Islet precursor cell (in vitro differentiated cells): Measurements from ENCODE around the gene GALNT17.

Experiments used
- DNase-seq: peaks from one replicate; pipeline ENCODE4 v3.0.0-alpha.2; 2018

The GALNT17 gene

DNA sequence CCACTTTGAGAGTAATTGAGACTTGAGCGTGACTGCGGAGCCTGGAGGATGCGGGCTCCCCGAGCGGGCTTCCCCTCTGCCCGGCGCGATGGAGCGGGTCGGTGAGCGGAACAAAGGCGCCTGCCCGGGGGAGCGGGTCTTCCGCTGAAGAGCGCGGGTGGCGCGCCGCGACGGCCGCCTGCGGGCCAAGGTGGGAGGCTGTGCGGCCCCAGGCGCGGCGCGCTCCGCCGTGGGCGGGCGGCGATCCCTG lies at the start of gene GALNT17:
Gene GALNT17 (plus strand): TSS at position 18 of the 250 bp plus-strand sequence.
- no peak for DNase-seq

DNA sequence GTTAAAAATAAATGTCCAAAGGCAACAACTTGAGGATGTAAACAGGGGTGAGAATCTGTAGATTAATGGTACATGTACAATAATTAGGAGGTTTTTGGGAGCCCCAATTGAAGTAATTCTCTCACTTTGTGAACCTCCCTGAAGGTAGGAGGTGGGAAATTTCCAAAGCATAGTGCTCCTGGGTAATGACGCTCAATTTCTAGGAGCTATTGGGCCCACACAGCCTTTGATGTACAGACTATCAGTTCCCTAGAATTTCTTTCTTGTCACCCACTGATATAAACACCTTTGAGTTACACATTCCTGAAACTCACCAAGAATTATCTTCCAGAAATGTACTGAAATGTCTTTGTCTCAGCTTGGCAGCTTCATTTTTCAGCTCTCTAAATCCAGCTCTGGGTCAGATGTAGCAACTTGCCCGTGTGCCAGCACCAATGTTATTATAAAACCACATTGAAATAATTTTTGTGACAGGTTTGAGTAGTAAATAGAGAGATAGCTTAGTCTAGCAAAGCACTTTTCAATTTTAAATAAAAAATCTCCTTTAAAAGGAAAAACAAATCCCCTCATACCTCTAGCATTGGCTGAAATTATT lies 36.6 kb upstream of the GALNT17 start:
- DNase-seq = no peak

GRCh38 chr7:71096351-71096750 lies 35.6 kb upstream of the GALNT17 start:
- no peak for DNase-seq

- DNase-seq = no peak
These were observed 25.7 kb upstream of the GALNT17 start for GRCh38 chr7:71106226-71106625.

DNA sequence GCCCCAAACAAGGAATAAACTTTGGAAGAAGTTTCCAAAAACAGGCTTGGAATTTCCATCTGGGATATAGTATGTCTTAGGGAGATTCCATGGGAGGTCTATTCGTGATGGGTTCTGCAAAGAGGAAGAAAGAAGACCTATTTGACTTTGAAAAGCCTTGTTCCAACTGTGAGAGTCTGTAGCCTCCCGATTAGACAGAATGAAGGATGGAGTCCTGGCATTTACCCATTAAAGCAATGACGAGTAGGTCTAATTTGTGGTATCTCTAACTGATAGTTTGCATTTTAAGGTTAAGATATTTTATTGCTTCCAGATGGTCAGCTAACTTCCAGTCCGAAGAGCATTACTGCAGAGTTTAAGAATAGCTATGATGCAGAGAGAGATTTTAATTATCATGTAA lies 19.5 kb upstream of the GALNT17 start:
- DNase-seq = no peak

DNA sequence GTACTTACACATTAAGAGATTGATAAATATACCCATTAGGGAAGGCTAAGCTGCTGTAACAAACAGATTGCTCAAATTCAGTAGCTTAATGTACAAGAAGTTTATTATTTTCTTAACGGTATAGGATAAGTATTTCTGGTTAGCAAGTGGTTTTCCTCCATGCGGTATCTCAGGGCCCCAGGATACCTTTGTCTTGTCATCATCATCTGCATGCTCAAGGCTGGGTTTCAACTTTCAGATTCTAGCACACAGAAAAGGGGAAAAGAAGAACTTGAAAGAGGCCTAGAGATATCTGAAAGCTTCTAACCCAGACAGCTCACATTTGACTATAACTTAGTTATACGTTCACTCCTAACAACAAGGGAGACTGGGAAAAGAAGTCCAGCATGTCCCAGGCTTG lies 11.8 kb upstream of the GALNT17 start:
- no peak for DNase-seq

- no peak for DNase-seq
These were observed 2.8 kb upstream of the GALNT17 start for GRCh38 chr7:71129126-71129525.

DNA sequence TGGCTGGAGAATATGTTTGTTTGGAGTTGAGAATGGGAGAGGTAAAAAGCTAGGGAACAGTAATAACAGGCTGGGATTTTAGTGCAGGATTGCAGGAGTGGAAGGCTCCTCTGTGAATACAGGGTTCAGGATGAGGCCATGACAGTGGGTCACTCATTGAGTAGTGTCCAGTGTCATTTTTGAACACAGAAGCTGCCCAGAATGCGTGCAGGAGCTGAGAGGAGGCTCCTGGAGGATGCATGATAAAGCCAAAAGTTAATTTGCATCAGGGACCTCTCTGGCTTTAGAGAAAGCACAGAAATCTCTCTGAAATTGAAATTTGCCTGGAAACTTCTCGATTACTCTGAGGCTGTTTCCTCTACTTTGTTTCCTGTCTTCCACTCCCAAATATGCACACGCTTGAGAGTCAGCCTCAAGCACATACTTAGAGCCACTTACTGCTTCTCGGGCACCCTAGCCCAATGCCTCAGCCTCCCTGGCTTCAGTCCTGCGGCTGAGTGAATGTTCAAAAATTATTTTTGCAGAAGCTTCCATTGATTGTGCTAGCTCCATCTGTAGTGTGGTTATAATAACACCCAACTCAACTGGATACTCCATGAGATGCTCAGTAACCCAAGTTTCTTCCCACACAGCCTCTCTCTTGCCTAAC lies 1.8 kb upstream of the GALNT17 start:
- DNase-seq = no peak

- DNase-seq = peak; percentile 86
These were observed 453 bp upstream of the GALNT17 start for GRCh38 chr7:71131256-71132126.

- peak; percentile 62 for DNase-seq
These were observed 660 bp downstream of the GALNT17 start for GRCh38 chr7:71132377-71133231.

DNA sequence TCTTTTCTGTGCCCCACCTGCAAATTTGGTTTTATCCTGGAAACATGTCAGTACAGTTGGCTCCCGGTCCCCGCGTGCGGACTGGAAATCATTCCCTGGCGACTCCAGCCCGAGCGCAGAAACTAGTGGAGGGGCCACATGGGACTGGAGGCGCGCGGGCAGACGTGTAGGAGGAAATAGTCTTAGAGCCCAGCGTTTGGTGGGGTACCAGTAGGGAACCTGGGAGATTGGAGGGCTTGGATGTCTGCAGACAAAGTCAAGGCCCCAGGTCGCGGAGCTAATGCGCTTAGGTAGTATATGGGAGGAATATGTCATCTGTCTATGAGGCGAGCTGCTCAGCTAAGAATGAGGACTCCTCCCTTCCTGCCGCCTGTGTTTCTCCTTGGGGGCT lies 1.3 kb downstream of the GALNT17 start:
- no peak for DNase-seq

GRCh38 chr7:71133856-71134255 lies 1.9 kb downstream of the GALNT17 start:
- no peak for DNase-seq

GRCh38 chr7:71135116-71135515 lies 3.2 kb downstream of the GALNT17 start:
- DNase-seq = no peak

DNA sequence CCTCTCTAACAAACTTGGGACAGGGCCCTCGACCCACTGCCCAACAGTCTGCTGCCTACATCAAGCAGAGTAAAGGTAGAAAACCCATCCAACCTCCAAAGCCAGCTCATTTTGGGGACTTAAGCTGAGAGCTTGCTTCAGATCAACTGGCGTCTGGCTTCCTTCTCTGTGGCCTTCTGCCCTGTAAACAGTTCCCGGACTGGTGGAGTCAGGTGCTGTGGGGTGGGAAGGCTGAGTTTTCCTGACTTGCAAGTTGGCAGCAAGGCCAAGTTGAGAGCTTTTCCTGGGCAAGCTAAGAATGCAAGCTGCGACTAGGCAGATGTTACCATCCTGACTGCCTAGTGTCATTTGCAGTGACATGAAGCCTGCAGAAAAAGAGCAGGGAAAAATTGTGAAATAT lies 3.7 kb downstream of the GALNT17 start:
- no peak for DNase-seq

DNA sequence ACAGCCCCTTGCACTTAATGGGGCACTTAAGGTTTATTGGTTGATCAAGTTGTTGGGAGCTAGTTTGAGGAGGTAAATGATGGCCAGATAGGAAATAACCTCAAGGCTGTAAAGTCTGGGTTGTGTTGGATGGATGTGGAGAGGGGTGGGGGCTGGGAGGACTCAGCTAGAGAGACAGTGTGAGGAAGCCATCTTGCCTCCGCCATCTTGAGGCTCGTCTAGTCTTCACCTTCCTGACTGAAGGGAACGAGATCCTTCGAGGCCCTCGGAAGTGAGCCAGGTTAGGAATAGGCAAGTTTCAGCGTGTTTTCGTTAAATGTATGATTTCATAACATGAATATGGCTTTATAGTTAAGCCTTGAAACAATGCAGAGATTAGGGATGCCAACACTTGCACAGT lies 5.5 kb downstream of the GALNT17 start:
- no peak for DNase-seq

DNA sequence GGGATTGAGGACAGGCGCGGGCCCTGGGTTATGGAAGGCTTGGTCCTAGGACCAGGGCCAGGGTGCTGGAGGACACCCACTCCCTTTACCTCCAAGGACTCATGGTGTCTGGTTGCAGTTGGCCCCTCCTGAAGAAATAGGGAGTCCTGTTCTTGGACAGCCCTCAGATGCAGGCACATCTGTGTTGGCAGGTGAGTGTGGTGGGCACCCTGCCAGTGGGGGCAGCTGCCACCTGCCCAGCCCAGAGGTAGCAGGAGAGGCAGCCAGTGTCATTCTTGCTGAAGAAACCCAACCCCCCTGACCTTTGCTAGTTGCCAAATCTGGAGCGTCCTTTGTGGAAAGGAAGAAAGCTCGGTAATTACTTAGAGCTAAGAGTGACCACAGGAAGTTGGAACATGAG lies 8.3 kb downstream of the GALNT17 start:
- no peak for DNase-seq

- no peak for DNase-seq
These were observed 13.0 kb downstream of the GALNT17 start for GRCh38 chr7:71144963-71145362.

GRCh38 chr7:71145906-71146901 lies 14.3 kb downstream of the GALNT17 start:
- peak; percentile 70 for DNase-seq

DNA sequence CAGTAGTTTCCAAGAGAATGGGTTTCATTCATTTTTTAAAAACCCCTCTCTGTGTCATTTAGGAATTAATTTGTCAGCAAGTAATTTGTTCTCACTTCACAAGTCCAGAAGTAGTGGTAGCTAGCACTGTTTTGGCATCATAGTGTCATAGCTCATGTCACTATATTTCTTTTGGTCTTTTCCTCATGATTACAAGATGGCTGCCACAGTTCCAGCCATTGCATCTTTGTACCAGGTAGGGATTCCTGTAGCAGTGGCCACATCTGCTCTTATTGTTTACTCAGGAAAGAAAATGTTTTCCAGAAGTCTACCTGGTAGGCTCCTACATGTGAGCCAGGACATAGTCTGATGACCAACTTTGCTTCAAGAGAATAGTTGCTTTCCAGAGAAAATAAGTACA lies 16.2 kb downstream of the GALNT17 start:
- no peak for DNase-seq

DNA sequence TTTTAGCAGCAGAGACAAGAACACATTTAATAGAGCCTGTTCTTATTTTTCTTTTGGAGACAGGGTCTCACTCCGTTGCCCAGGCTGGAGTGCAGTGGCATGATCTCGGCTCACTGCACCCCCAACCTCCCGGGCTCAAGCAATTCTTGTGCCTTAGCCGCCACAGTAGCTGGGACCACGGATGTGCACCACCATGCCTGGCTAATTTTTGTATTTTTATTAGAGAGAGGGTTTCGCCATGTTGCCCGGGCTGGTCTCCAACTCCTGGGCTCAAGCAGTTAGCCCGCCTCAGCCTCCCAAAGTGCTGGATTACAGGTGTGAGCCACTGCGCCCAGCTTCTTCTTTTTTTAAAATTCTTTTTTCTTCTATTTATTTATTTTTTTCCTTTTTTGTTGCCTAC lies 23.3 kb downstream of the GALNT17 start:
- DNase-seq = no peak

- DNase-seq = no peak
These were observed 25.8 kb downstream of the GALNT17 start for GRCh38 chr7:71157757-71158156.

- DNase-seq = no peak
These were observed 33.8 kb downstream of the GALNT17 start for GRCh38 chr7:71165708-71166107.
